WTC11 (cell line): Measurements from ENCODE around the gene KCNIP1. TPM values are rescaled to one million over a fixed set of nuclear protein-coding genes. Genes with fewer than 3 reads are reported as not detected.

Experiments used
- ATAC-seq: fragments of 200-7000 bp; cut with Tn5 transposase; 2 replicates; pipeline ENCODE4 v1.10.0; 2021; ENCODE audit warnings: mild to moderate bottlenecking, moderate library complexity
- CTCF ChIA-PET: fragments of 300-600 bp; sonication (Branson Sonifier 250); formaldehyde crosslinking; loops from one replicate; lab custom pipeline; 2021; ENCODE audit warnings: antibody characterized with exemption; lab: Charles Lee
- POLR2A ChIA-PET: fragments of 350-600 bp; sonication (Branson Sonifier 250); formaldehyde crosslinking; loops from one replicate; lab custom pipeline; 2021; ENCODE audit warnings: antibody characterized with exemption; lab: Charles Lee
- DNase-seq: peaks from one replicate; pipeline ENCODE4 v3.0.0; 2021; ENCODE audit warnings: low spot score
- H3K27ac Mint-ChIP-seq: 2 replicates; pipeline ENCODE4 v1.8.0; 2021; ENCODE audit warnings: mixed read lengths
- H3K27me3 Mint-ChIP-seq: 2 replicates; pipeline ENCODE4 v1.8.0; 2021; ENCODE audit warnings: low read depth, mild to moderate bottlenecking, moderate library complexity, mixed read lengths
- H3K36me3 Mint-ChIP-seq: 2 replicates; pipeline ENCODE4 v1.8.0; 2021; ENCODE audit warnings: mixed read lengths
- H3K4me1 Mint-ChIP-seq: 2 replicates; pipeline ENCODE4 v1.8.0; 2022; ENCODE audit warnings: mixed read lengths
- H3K4me3 Mint-ChIP-seq: 2 replicates; pipeline ENCODE4 v1.8.0; 2021; ENCODE audit warnings: mild to moderate bottlenecking, moderate library complexity, mixed read lengths
- H3K9me3 Mint-ChIP-seq: 2 replicates; pipeline ENCODE4 v1.8.0; 2021; ENCODE audit warnings: mixed read lengths
- CDX4 ChIP-seq: fragments of 250-450 bp; sonication (Bioruptor Pico); IDR thresholded peaks from 2 replicates; pipeline ENCODE4 v1.9.0; 2021; ENCODE audit warnings: moderate library complexity, mild to moderate bottlenecking, inconsistent platforms, borderline replicate concordance
- CREM ChIP-seq: sonication (generic); formaldehyde crosslinking; IDR thresholded peaks from 2 replicates; pipeline ENCODE4 v1.8.1; 2022; ENCODE audit warnings: mild to moderate bottlenecking, missing genetic modification reagents, moderate library complexity
- GRHL2 ChIP-seq: fragments of 250-450 bp; sonication (Bioruptor Pico); IDR thresholded peaks from 2 replicates; pipeline ENCODE4 v1.8.0; 2022; ENCODE audit warnings: mild to moderate bottlenecking, moderate library complexity; ENCODE audit not compliant: insufficient replicate concordance, severe bottlenecking
- KAT7 ChIP-seq: sonication (generic); formaldehyde crosslinking; IDR thresholded peaks from 2 replicates; pipeline ENCODE4 v1.8.1; 2023; ENCODE audit warnings: missing genetic modification reagents, mild to moderate bottlenecking, borderline replicate concordance
- MYBL2 ChIP-seq: sonication (generic); formaldehyde crosslinking; IDR thresholded peaks from 2 replicates; pipeline ENCODE4 v1.8.1; 2023; ENCODE audit warnings: mild to moderate bottlenecking, moderate library complexity, missing genetic modification reagents
- NR2C2 ChIP-seq: sonication (generic); formaldehyde crosslinking; IDR thresholded peaks from 2 replicates; pipeline ENCODE4 v1.8.0; 2022; ENCODE audit warnings: mild to moderate bottlenecking, missing genetic modification reagents
- NR3C1 ChIP-seq: sonication (generic); formaldehyde crosslinking; conservative IDR thresholded peaks from 2 replicates; pipeline ENCODE4 v1.8.1; 2023; ENCODE audit warnings: low read depth, mild to moderate bottlenecking, missing genetic modification reagents
- OVOL2 ChIP-seq: fragments of 250-450 bp; sonication (Bioruptor Pico); IDR thresholded peaks from 2 replicates; pipeline ENCODE4 v1.9.0; 2021; ENCODE audit warnings: mild to moderate bottlenecking, borderline replicate concordance
- RELA ChIP-seq: sonication (generic); formaldehyde crosslinking; IDR thresholded peaks from 2 replicates; pipeline ENCODE4 v1.8.1; 2022; ENCODE audit warnings: missing genetic modification reagents, mild to moderate bottlenecking, borderline replicate concordance
- RORB ChIP-seq: fragments of 250-450 bp; sonication (Bioruptor Pico); IDR thresholded peaks from 2 replicates; pipeline ENCODE4 v1.9.0; 2021; ENCODE audit warnings: mild to moderate bottlenecking
- TEAD1 ChIP-seq: sonication (generic); formaldehyde crosslinking; IDR thresholded peaks from 2 replicates; pipeline ENCODE4 v1.8.0; 2022; ENCODE audit warnings: mild to moderate bottlenecking, missing genetic modification reagents
- ZBTB43 ChIP-seq: sonication (generic); formaldehyde crosslinking; IDR thresholded peaks from 2 replicates; pipeline ENCODE4 v1.8.1; 2023; ENCODE audit warnings: mild to moderate bottlenecking, missing genetic modification reagents
- ZNF396 ChIP-seq: fragments of 250-450 bp; sonication (Bioruptor Pico); IDR thresholded peaks from 2 replicates; pipeline ENCODE4 v1.8.0; 2021; ENCODE audit warnings: mild to moderate bottlenecking, moderate library complexity, borderline replicate concordance
- ZNF416 ChIP-seq: fragments of 250-450 bp; sonication (Bioruptor Pico); IDR thresholded peaks from 2 replicates; pipeline ENCODE4 v1.9.0; 2021; ENCODE audit warnings: mild to moderate bottlenecking, inconsistent platforms
- total RNA-seq: library from RNA; stranded (reverse); gene quantifications from 3 replicates; pipeline ENCODE4 v1.2.3, GENCODE V29; 2021
- TF ChIP-seq, protein P1 (sequence below): fragments of 250-450 bp; sonication (Bioruptor Pico); IDR thresholded peaks from 2 replicates; pipeline ENCODE4 v1.8.0; 2021; ENCODE audit warnings: mild to moderate bottlenecking
- TF ChIP-seq, protein P2 (sequence below): fragments of 250-450 bp; sonication (Bioruptor Pico); IDR thresholded peaks from 2 replicates; pipeline ENCODE4 v1.9.0; 2021; ENCODE audit warnings: mild to moderate bottlenecking, borderline replicate concordance
- TF ChIP-seq, protein P3 (sequence below): sonication (generic); formaldehyde crosslinking; IDR thresholded peaks from 2 replicates; pipeline ENCODE4 v1.8.1; 2023; ENCODE audit warnings: mild to moderate bottlenecking, moderate library complexity, missing genetic modification reagents

KCNIP1 gene
- total RNA-seq, 1 experiment from 2014 or later = 0.59 TPM

GRCh38 chr5:170538096-170538465 is 34.3 kb downstream of the KCNIP1 start:
- Mint-ChIP-seq H3K4me1 (peaks cover 18% of the 10 kb centered on the region), H3K27me3 (no peaks in the 10 kb centered on the region), H3K27ac (no peak overlapping the region), H3K36me3 (no peaks in the 10 kb centered on the region), H3K4me3 (no peak overlapping the region), H3K9me3 (no peaks in the 10 kb centered on the region)
- TF ChIP-seq RORB (no peak), TEAD1 (CRISPR knock-in tag) (no peak), NR2C2 (CRISPR knock-in tag) (no peak), CREM (CRISPR knock-in tag) (no peak), NR3C1 (CRISPR knock-in tag) (no peak), RELA (CRISPR knock-in tag) (no peak), MYBL2 (CRISPR knock-in tag) (no peak), GRHL2 (CRISPR knock-in tag) (no peak), OVOL2 (CRISPR knock-in tag) (no peak), ZNF416 (CRISPR knock-in tag) (no peak), ZBTB43 (CRISPR knock-in tag) (no peak), ZNF396 (CRISPR knock-in tag) (no peak), CDX4 (CRISPR knock-in tag) (no peak), KAT7 (CRISPR knock-in tag) (no peak)
- TF ChIP-seq, protein P1, sequence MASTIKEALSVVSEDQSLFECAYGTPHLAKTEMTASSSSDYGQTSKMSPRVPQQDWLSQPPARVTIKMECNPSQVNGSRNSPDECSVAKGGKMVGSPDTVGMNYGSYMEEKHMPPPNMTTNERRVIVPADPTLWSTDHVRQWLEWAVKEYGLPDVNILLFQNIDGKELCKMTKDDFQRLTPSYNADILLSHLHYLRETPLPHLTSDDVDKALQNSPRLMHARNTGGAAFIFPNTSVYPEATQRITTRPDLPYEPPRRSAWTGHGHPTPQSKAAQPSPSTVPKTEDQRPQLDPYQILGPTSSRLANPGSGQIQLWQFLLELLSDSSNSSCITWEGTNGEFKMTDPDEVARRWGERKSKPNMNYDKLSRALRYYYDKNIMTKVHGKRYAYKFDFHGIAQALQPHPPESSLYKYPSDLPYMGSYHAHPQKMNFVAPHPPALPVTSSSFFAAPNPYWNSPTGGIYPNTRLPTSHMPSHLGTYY (CRISPR knock-in tag) = no peak
- TF ChIP-seq, protein P2, sequence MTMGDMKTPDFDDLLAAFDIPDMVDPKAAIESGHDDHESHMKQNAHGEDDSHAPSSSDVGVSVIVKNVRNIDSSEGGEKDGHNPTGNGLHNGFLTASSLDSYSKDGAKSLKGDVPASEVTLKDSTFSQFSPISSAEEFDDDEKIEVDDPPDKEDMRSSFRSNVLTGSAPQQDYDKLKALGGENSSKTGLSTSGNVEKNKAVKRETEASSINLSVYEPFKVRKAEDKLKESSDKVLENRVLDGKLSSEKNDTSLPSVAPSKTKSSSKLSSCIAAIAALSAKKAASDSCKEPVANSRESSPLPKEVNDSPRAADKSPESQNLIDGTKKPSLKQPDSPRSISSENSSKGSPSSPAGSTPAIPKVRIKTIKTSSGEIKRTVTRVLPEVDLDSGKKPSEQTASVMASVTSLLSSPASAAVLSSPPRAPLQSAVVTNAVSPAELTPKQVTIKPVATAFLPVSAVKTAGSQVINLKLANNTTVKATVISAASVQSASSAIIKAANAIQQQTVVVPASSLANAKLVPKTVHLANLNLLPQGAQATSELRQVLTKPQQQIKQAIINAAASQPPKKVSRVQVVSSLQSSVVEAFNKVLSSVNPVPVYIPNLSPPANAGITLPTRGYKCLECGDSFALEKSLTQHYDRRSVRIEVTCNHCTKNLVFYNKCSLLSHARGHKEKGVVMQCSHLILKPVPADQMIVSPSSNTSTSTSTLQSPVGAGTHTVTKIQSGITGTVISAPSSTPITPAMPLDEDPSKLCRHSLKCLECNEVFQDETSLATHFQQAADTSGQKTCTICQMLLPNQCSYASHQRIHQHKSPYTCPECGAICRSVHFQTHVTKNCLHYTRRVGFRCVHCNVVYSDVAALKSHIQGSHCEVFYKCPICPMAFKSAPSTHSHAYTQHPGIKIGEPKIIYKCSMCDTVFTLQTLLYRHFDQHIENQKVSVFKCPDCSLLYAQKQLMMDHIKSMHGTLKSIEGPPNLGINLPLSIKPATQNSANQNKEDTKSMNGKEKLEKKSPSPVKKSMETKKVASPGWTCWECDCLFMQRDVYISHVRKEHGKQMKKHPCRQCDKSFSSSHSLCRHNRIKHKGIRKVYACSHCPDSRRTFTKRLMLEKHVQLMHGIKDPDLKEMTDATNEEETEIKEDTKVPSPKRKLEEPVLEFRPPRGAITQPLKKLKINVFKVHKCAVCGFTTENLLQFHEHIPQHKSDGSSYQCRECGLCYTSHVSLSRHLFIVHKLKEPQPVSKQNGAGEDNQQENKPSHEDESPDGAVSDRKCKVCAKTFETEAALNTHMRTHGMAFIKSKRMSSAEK (CRISPR knock-in tag) = no peak
- TF ChIP-seq, protein P3, sequence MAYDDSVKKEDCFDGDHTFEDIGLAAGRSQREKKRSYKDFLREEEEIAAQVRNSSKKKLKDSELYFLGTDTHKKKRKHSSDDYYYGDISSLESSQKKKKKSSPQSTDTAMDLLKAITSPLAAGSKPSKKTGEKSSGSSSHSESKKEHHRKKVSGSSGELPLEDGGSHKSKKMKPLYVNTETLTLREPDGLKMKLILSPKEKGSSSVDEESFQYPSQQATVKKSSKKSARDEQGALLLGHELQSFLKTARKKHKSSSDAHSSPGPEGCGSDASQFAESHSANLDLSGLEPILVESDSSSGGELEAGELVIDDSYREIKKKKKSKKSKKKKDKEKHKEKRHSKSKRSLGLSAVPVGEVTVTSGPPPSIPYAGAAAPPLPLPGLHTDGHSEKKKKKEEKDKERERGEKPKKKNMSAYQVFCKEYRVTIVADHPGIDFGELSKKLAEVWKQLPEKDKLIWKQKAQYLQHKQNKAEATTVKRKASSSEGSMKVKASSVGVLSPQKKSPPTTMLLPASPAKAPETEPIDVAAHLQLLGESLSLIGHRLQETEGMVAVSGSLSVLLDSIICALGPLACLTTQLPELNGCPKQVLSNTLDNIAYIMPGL (CRISPR knock-in tag) = no peak
- ATAC-seq (no peak), DNase-seq (no peak)
- ChIA-PET CTCF (interaction anchor here (0.7 kb wide), 1 partner anchor 87 kb away, joined by 3 read pairs; no protein-coding TSS in a partner anchor), POLR2A (no interaction called here)
